Measurements from ENCODE around the gene SUPV3L1.

DNA sequence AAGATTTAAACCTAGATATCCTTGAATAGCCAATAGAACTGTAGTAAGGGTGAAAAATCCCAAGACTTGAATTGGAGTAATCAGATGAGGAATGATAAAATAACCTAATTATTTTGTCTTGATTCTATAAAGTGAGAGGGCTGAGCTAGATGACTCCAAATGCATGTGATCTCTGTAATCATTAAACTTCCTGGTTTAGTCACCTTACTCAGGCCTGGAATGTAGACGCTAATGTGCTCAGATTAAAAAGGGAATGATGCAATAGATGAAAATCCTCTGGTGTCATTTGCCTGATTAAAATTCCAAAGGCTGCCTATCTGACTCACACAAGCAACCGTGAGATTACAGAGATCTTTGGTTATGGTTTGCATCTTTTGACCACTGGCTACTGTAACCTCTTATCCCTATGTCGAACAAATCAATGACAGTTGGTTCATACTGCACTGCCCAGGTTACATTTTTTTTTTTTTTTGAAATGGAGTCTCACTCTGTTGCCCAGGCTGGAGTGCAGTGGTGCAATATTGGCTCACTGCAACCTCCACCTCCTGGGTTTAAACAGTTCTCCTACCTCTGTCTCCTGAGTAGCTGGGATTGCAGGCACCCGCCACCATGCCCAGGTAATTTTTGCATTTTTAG is 37.2 kb downstream of the SUPV3L1 start:
- no peak for TF ChIP-seq POLR2A (IDR thresholded peaks at IDR 0.05)
- TF ChIP-seq, protein P1, sequence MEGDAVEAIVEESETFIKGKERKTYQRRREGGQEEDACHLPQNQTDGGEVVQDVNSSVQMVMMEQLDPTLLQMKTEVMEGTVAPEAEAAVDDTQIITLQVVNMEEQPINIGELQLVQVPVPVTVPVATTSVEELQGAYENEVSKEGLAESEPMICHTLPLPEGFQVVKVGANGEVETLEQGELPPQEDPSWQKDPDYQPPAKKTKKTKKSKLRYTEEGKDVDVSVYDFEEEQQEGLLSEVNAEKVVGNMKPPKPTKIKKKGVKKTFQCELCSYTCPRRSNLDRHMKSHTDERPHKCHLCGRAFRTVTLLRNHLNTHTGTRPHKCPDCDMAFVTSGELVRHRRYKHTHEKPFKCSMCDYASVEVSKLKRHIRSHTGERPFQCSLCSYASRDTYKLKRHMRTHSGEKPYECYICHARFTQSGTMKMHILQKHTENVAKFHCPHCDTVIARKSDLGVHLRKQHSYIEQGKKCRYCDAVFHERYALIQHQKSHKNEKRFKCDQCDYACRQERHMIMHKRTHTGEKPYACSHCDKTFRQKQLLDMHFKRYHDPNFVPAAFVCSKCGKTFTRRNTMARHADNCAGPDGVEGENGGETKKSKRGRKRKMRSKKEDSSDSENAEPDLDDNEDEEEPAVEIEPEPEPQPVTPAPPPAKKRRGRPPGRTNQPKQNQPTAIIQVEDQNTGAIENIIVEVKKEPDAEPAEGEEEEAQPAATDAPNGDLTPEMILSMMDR (IDR thresholded peaks at IDR 0.05 in 4 of 5, conservative IDR thresholded peaks at IDR 0.05 in 1 of 5): no peak
